Peyer's patch (tissue), 4 donors: Measurements from ENCODE around the gene RTN4RL1. TPM values are rescaled to one million over a fixed set of nuclear protein-coding genes. Genes with fewer than 3 reads are reported as not detected.

Experiments used
- DNase-seq, 3 donors: peaks; one replicate each; pipeline ENCODE4 v3.0.0-alpha.2; 2017 to 2019
- H3K27ac ChIP-seq, 4 donors: fragments of 200-600 bp; sonication (generic); one replicate each; pipeline ENCODE4 v1.5.1; 2016 to 2019
- H3K27me3 ChIP-seq, 2 donors: fragments of 200-600 bp; sonication (generic); one replicate each; pipeline ENCODE4 v1.5.1; 2019
- H3K36me3 ChIP-seq, 3 donors: fragments of 200-600 bp; sonication (generic); one replicate each; pipeline ENCODE4 v1.5.1; 2016 to 2019
- H3K4me1 ChIP-seq, 4 donors: fragments of 200-600 bp; sonication (generic); one replicate each; pipeline ENCODE4 v1.5.1; 2016 to 2019
- H3K4me3 ChIP-seq, 4 donors: fragments of 200-600 bp; sonication (generic); 1 replicate in 3 of 4; 2 replicates in 1 of 4; pipeline ENCODE4 v1.5.1; 2016 to 2019; ENCODE audit warnings: mild to moderate bottlenecking in 1 of 4
- H3K9me3 ChIP-seq, 4 donors: fragments of 200-600 bp; sonication (generic); one replicate each; pipeline ENCODE4 v1.5.1; 2016 to 2019; ENCODE audit warnings: mild to moderate bottlenecking in 1 of 4
- POLR2A ChIP-seq, 2 donors: fragments of 450-650 bp; IDR thresholded peaks; one replicate each; pipeline ENCODE4 v1.5.1; 2017; ENCODE audit warnings: antibody characterized with exemption in 2 of 2, mild to moderate bottlenecking in 2 of 2, moderate library complexity in 2 of 2
- total RNA-seq, 4 donors: library from RNA; depleted of rRNA; stranded (reverse); fragments of >200 nt; gene quantifications; one replicate each; pipeline ENCODE4 v1.1.0, GENCODE V29; 2016
- TF ChIP-seq, protein P1 (sequence below), 6 experiments: fragments of 450-650 bp in 4 of 6; fragments of 200-600 bp in 2 of 6; sonication (generic) in 1 of 6; IDR thresholded peaks; one replicate each; pipeline ENCODE4 v1.5.1; 2017 to 2019; ENCODE audit warnings: antibody characterized with exemption in 6 of 6, mild to moderate bottlenecking in 3 of 6, moderate library complexity in 1 of 6

The RTN4RL1 gene
- total RNA-seq, 4 donors from 2014 or later: not detected

DNA sequence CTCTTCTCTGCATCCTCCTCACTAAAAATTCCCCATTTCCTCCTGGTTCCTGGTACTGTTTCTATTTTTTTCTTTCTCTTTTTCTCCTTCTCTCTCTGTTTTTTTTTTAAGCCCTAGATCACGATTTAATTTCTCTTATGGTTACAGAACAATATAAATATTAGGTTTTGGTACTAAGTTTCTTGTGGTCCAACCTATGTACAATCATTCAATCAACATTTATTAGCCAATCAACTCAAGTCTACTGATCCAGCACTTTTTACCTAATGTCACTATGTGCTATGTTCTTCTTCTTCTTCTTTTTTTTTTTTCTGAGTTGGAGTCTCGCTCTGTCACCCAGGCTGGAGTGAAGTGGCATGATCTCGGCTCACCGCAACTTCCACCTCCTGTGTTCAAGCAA lies 12.6 kb downstream of the RTN4RL1 start:
- Histone ChIP-seq H3K4me3 (no peak overlapping the region), H3K27ac (no peak overlapping the region), H3K9me3 (no peaks in the 10 kb centered on the region), H3K4me1 (no peaks in the 10 kb centered on the region), H3K36me3 (no peaks in the 10 kb centered on the region), H3K27me3 (no peaks in the 10 kb centered on the region)
- no peak for DNase-seq
- no peak for TF ChIP-seq POLR2A (IDR thresholded peaks at IDR 0.05)
- TF ChIP-seq, protein P1, sequence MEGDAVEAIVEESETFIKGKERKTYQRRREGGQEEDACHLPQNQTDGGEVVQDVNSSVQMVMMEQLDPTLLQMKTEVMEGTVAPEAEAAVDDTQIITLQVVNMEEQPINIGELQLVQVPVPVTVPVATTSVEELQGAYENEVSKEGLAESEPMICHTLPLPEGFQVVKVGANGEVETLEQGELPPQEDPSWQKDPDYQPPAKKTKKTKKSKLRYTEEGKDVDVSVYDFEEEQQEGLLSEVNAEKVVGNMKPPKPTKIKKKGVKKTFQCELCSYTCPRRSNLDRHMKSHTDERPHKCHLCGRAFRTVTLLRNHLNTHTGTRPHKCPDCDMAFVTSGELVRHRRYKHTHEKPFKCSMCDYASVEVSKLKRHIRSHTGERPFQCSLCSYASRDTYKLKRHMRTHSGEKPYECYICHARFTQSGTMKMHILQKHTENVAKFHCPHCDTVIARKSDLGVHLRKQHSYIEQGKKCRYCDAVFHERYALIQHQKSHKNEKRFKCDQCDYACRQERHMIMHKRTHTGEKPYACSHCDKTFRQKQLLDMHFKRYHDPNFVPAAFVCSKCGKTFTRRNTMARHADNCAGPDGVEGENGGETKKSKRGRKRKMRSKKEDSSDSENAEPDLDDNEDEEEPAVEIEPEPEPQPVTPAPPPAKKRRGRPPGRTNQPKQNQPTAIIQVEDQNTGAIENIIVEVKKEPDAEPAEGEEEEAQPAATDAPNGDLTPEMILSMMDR (IDR thresholded peaks at IDR 0.05): no peak

DNA sequence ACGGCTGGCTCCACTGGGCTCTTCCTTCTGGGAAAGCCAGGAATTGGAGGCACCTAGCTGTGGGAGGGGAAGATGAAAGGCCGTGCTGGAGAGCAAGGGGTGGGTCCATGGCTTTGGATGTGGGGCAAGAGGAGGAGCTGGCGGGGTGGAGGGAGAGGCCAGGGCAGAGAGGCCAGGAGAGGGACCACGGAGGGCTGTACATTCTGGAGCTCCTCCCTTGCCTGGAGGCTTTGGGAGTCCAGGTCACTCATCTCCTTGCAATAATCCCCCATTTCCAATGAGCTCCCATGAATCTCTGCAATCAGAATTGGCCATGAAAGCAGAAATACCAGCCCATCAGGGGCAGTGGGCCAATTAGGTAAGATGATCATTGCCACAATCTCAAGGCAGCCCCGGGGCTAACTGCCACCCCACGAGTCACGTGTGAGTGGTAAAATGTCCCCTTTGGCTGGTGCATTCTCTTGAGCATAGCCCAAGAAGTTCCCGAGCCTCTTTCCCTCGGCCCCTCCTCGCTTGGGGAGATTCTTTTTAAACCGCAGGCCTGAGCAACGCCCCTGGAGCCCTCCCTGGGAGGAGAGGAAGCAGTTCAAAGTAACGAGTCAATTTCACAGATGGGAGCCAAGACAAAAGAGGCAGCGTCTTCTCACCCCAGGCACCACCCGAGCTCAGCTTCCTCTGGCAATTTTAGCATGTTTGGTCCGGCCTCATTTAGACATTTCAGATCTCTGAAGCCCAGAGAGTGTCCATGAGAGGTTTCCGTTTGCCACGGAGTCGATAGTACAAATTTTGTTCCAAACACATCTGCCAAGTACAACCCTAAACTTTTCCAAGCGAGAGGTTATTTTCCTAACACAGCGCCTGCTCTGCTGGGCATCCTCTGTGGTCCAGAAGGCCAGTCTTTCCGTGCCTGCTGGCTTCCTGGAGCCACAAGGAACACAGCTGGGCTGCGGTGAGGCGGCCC lies 13.4 kb downstream of the RTN4RL1 start:
- no peaks in the 10 kb centered on the region for H3K4me1 ChIP-seq
- H3K36me3 ChIP-seq: no peaks in the 10 kb centered on the region
- no peaks in the 10 kb centered on the region for H3K27me3 ChIP-seq
- no peak for TF ChIP-seq POLR2A (IDR thresholded peaks at IDR 0.05)
- TF ChIP-seq, protein P1 (IDR thresholded peaks at IDR 0.05): no peak
- H3K9me3 ChIP-seq: no peaks in the 10 kb centered on the region
- H3K4me3 ChIP-seq: no peak overlapping the region
- peak overlapping the region in 1 of 4 donors; percentile 37 for H3K27ac ChIP-seq
- no peak for DNase-seq

DNA sequence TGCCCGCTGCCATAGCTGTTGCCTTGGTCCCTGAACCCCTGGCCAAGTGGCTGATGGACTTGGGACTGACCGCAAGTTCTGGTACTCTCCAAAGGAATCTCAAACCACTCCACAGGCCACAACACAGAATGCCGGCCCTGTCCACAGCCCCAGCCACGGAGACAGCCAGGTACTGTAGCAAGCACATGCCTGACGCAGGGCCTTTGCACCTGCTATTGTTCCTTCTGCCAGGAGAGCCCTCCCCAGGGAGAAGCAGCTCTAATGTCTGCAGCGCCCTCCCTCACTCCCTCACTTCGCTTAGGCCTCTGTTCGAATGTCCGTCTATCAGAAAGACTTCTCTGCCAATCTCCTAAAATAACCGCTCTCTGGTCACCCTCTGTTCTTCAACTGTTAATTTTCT lies 15.4 kb downstream of the RTN4RL1 start:
- H3K27ac ChIP-seq: no peak overlapping the region
- H3K9me3 ChIP-seq: no peaks in the 10 kb centered on the region
- no peaks in the 10 kb centered on the region for H3K27me3 ChIP-seq
- no peaks in the 10 kb centered on the region for H3K36me3 ChIP-seq
- H3K4me3 ChIP-seq: no peak overlapping the region
- no peaks in the 10 kb centered on the region for H3K4me1 ChIP-seq
- DNase-seq: no peak
- TF ChIP-seq POLR2A (IDR thresholded peaks at IDR 0.05): no peak
- TF ChIP-seq, protein P1 (IDR thresholded peaks at IDR 0.05): no peak

- no peak for DNase-seq
- TF ChIP-seq POLR2A (IDR thresholded peaks at IDR 0.05): no peak
- TF ChIP-seq, protein P1 (IDR thresholded peaks at IDR 0.05): no peak
- H3K4me3 ChIP-seq: no peak overlapping the region
- H3K27ac ChIP-seq: no peak overlapping the region
- no peaks in the 10 kb centered on the region for H3K4me1 ChIP-seq
- no peaks in the 10 kb centered on the region for H3K9me3 ChIP-seq
- no peaks in the 10 kb centered on the region for H3K36me3 ChIP-seq
- no peaks in the 10 kb centered on the region for H3K27me3 ChIP-seq
Measured at GRCh38 chr17:2008332-2009126, 16.6 kb downstream of the RTN4RL1 start.

DNA sequence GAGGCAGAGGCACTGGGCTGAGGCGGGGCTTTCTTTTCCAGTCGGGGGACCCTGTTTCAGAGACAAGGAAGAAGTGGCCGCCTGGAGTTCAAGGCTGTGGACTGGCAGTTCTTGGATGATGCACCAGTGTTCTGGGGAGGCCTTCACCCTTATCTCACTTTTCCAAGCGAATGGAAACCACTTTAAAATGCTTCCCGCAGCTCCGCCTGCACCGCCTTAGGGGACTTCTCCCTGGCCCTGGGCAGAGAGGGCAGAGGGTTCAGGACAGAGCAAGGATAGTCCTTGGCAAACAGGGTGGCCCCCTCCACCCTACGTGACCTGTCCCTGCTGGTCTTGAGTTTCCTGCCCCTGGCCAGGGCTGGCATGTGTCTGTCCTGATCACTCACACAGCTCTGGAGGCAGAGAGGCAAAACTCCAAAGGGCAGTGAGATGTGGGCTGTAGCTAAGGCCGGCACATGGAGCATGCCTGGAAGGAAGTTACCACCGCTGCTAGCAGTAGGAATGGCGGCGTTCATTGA lies 20.6 kb downstream of the RTN4RL1 start:
- no peak for DNase-seq
- no peaks in the 10 kb centered on the region for H3K9me3 ChIP-seq

More for the DNA sequence above, 20.6 kb downstream of the RTN4RL1 start:
- no peak overlapping the region for H3K4me3 ChIP-seq
- no peaks in the 10 kb centered on the region for H3K36me3 ChIP-seq
- no peak overlapping the region for H3K27ac ChIP-seq
- TF ChIP-seq POLR2A (IDR thresholded peaks at IDR 0.05): no peak
- TF ChIP-seq, protein P1 (IDR thresholded peaks at IDR 0.05): no peak
- H3K27me3 ChIP-seq: no peaks in the 10 kb centered on the region
- H3K4me1 ChIP-seq: peaks cover 0 to 9% (median 3%) of the 10 kb centered on the region in 4 donors
